Measurements from ENCODE around the gene GAS2L2. TPM values are rescaled to one million over a fixed set of nuclear protein-coding genes. Genes with fewer than 3 reads are reported as not detected.

The GAS2L2 gene
- total and polyA plus RNA-seq, 2 of the 8 experiments (the other 6 are each of a cell fraction or from before 2014, with no cell fraction given): 0.09 to 0.13 TPM

GRCh38 chr17:35795871-35796265, 42.8 kb upstream of the GAS2L2 start:
- Histone ChIP-seq H3K4ac (replicated peaks; ENCODE audit: insufficient read length, low read depth, low read length) (no peak overlapping the region), H3K27me3 (replicated peaks in 1 of 4; ENCODE audit: control insufficient read depth in 3 of 4, extremely low read depth in 1 of 4, insufficient read depth in 3 of 4, low read length in 3 of 4) (peaks cover 23 to 54% (median 43%) of the 10 kb centered on the region in 4 experiments), H4K8ac (ENCODE audit: extremely low read depth, insufficient read depth, low read length) (peak overlapping the region; percentile 9; the same call in 1 of the 2 replicates), H4K5ac (ENCODE audit: insufficient read length, low read depth, low read length) (no peak overlapping the region), H3K23ac (ENCODE audit: insufficient read length) (no peak overlapping the region), H3K23me2 (ENCODE audit: low read depth, low read length) (peaks cover 11% of the 10 kb centered on the region; the same call in 1 of the 2 replicates), H4K20me1 (replicated peaks in 1 of 2; ENCODE audit: control insufficient read depth in 1 of 2, insufficient read depth in 2 of 2, low read length in 2 of 2) (peaks cover 2% of the 10 kb centered on the region in 2 experiments), H2AFZ (ENCODE audit: low read length) (peak overlapping the region; percentile 12; the same call in 1 of the 2 replicates), H3K36me3 (ENCODE audit: control insufficient read depth in 2 of 4, insufficient read depth in 4 of 4, low read length in 3 of 4) (no peaks in the 10 kb centered on the region), H2BK12ac (ENCODE audit: low read depth, low read length) (no peak overlapping the region), H3K27ac (ENCODE audit: low read depth, low read length) (no peak overlapping the region), H3K9ac (replicated peaks in 1 of 4; ENCODE audit: extremely low read depth in 1 of 4, low read depth in 3 of 4, low read length in 3 of 4) (peak overlapping the region in 1 of 4 experiments; percentile 60; a peak in 3 of 7 replicates), H3K9me3 (ENCODE audit: insufficient read depth in 2 of 2, low read depth in 1 of 2, low read length in 1 of 2) (no peaks in the 10 kb centered on the region), H3K79me1 (ENCODE audit: low read depth, low read length) (no peaks in the 10 kb centered on the region), H2BK5ac (ENCODE audit: low read depth, low read length) (no peak overlapping the region), H3K4me2 (ENCODE audit: insufficient read depth in 1 of 2, low read depth in 2 of 2, low read length in 2 of 2) (peak overlapping the region; percentile 59 to 99), H2AK5ac (ENCODE audit: low read depth, low read length) (no peak overlapping the region), H3K79me2 (ENCODE audit: control insufficient read depth in 1 of 2, insufficient read depth in 2 of 2, low read length in 2 of 2) (no peaks in the 10 kb centered on the region), H2BK15ac (ENCODE audit: low read length) (no peak overlapping the region), H2BK120ac (replicated peaks; ENCODE audit: low read depth, low read length) (no peak overlapping the region), H4K91ac (replicated peaks; ENCODE audit: insufficient read length, low read length) (no peak overlapping the region), H3K4me1 (replicated peaks in 1 of 4; ENCODE audit: control insufficient read depth in 3 of 4, insufficient read depth in 4 of 4, low read length in 3 of 4) (peaks cover 0 to 10% (median 5%) of the 10 kb centered on the region in 4 experiments; a peak in 5 of 7 replicates), H3K14ac (ENCODE audit: insufficient read length) (no peak overlapping the region), H2BK20ac (ENCODE audit: low read length) (no peak overlapping the region), H3K56ac (replicated peaks; ENCODE audit: insufficient read length, low read depth, low read length) (no peak overlapping the region), H3K4me3 (ENCODE audit: extremely low read depth in 1 of 4, insufficient read depth in 2 of 4, low read depth in 3 of 4, low read length in 4 of 4) (peak overlapping the region; percentile 27 to 66 (median 60); a peak in 7 of 8 replicates), H3K18ac (ENCODE audit: extremely low read depth, low read length) (no peak overlapping the region; the same call in 1 of the 2 replicates)
- peak; percentile 93 for TF ChIP-seq KDM1A (IDR thresholded peaks at IDR 0.05; ENCODE audit: borderline replicate concordance, low read length)
- no peak for TF ChIP-seq USF2 (IDR thresholded peaks at IDR 0.05; ENCODE audit: low read length)
- WGBS, 2 experiments (ENCODE audit: extremely low coverage in 1 of 2, insufficient coverage in 1 of 2, insufficient read length in 1 of 2, insufficient replicate concordance in 2 of 2, low coverage in 1 of 2, low lambda C conversion rate in 2 of 2, missing lambda C conversion rate in 1 of 2): 44% methylated on average over 8 of the region's 8 CpGs; no CpG with 5 or more reads in 1 of the 2 experiments
- FAIRE-seq: no peak
- DNase-seq (ENCODE audit: low read depth in 1 of 2, low spot score in 2 of 2): no peak
- POLR2A ChIA-PET (ENCODE audit: partially characterized antibody): interaction anchor here (0.6 to 7.5 kb wide), 2 partner anchors 14 to 126 kb away, joined by 3 to 50 read pairs; partner anchors contain the start of gene TAF15
- CTCF ChIA-PET (ENCODE audit: partially characterized antibody): interaction anchor here (0.7 to 11.7 kb wide), 5 partner anchors 9 to 36 kb away, joined by 3 to 179 read pairs (median 4); partner anchors contain the start of genes C17orf50 and TAF15
